KOPT-K1 (cell line): Measurements from ENCODE around the gene ALK.

Experiments
- H3K27ac ChIP-seq: fragments of 200-600 bp; sonication (generic); 2 replicates; pipeline ENCODE4 v1.5.1; 2016; ENCODE audit warnings: antibody characterized with exemption, mild to moderate bottlenecking, low read depth, low read length; ENCODE audit not compliant: poor library complexity, severe bottlenecking
- H3K36me3 ChIP-seq: fragments of 200-600 bp; sonication (generic); 2 replicates; pipeline ENCODE4 v1.5.1; 2017; ENCODE audit warnings: antibody characterized with exemption, mild to moderate bottlenecking, low read length, moderate library complexity; ENCODE audit not compliant: insufficient read depth
- H3K9me3 ChIP-seq: fragments of 200-600 bp; sonication (generic); 2 replicates; pipeline ENCODE4 v1.5.1; 2017; ENCODE audit warnings: antibody characterized with exemption, low read length, mild to moderate bottlenecking; ENCODE audit not compliant: insufficient read depth, poor library complexity, severe bottlenecking

Gene ALK

GRCh38 chr2:29613067-29613466 is 308.3 kb downstream of the ALK start:
- Histone ChIP-seq H3K27ac (no peak overlapping the region), H3K36me3 (no peaks in the 10 kb centered on the region), H3K9me3 (no peaks in the 10 kb centered on the region)

GRCh38 chr2:29612568-29612967 is 308.8 kb downstream of the ALK start:
- no peak overlapping the region for H3K27ac ChIP-seq
- no peaks in the 10 kb centered on the region for H3K9me3 ChIP-seq
- H3K36me3 ChIP-seq = no peaks in the 10 kb centered on the region

- Histone ChIP-seq H3K36me3 (no peaks in the 10 kb centered on the region), H3K27ac (no peak overlapping the region)
These were observed 309.5 kb downstream of the ALK start for GRCh38 chr2:29611850-29612249.

GRCh38 chr2:29611261-29611660 is 310.1 kb downstream of the ALK start:
- H3K9me3 ChIP-seq = no peaks in the 10 kb centered on the region
- no peaks in the 10 kb centered on the region for H3K36me3 ChIP-seq
- no peak overlapping the region for H3K27ac ChIP-seq

More at GRCh38 chr2:29611850-29612249, 309.5 kb downstream of the ALK start:
- H3K9me3 ChIP-seq = no peaks in the 10 kb centered on the region

- H3K27ac ChIP-seq = no peak overlapping the region
- H3K9me3 ChIP-seq = no peaks in the 10 kb centered on the region
- no peaks in the 10 kb centered on the region for H3K36me3 ChIP-seq
These were observed 310.8 kb downstream of the ALK start for GRCh38 chr2:29610569-29610968.

GRCh38 chr2:29607038-29607420 is 314.4 kb downstream of the ALK start:
- no peaks in the 10 kb centered on the region for H3K9me3 ChIP-seq
- no peak overlapping the region for H3K27ac ChIP-seq
- H3K36me3 ChIP-seq = no peaks in the 10 kb centered on the region

- Histone ChIP-seq H3K9me3 (no peaks in the 10 kb centered on the region), H3K36me3 (no peaks in the 10 kb centered on the region), H3K27ac (no peak overlapping the region)
These were observed 315.0 kb downstream of the ALK start for GRCh38 chr2:29606104-29607037.

- Histone ChIP-seq H3K36me3 (no peaks in the 10 kb centered on the region), H3K27ac (no peak overlapping the region), H3K9me3 (no peaks in the 10 kb centered on the region)
These were observed 318.0 kb downstream of the ALK start for GRCh38 chr2:29603341-29603740.

GRCh38 chr2:29601872-29602271 is 319.5 kb downstream of the ALK start:
- Histone ChIP-seq H3K9me3 (no peaks in the 10 kb centered on the region), H3K27ac (no peak overlapping the region), H3K36me3 (no peaks in the 10 kb centered on the region)

- no peaks in the 10 kb centered on the region for H3K36me3 ChIP-seq
- H3K27ac ChIP-seq = no peak overlapping the region
- H3K9me3 ChIP-seq = no peaks in the 10 kb centered on the region
These were observed 320.1 kb downstream of the ALK start for GRCh38 chr2:29601321-29601720.

GRCh38 chr2:29599946-29600345 is 321.4 kb downstream of the ALK start:
- Histone ChIP-seq H3K36me3 (no peaks in the 10 kb centered on the region), H3K27ac (no peak overlapping the region), H3K9me3 (no peaks in the 10 kb centered on the region)

GRCh38 chr2:29598978-29599377 is 322.4 kb downstream of the ALK start:
- Histone ChIP-seq H3K36me3 (no peaks in the 10 kb centered on the region), H3K9me3 (no peaks in the 10 kb centered on the region), H3K27ac (no peak overlapping the region)

GRCh38 chr2:29597035-29597434 is 324.4 kb downstream of the ALK start:
- Histone ChIP-seq H3K9me3 (no peaks in the 10 kb centered on the region), H3K27ac (no peak overlapping the region)

GRCh38 chr2:29596584-29596983 is 324.8 kb downstream of the ALK start:
- Histone ChIP-seq H3K9me3 (no peaks in the 10 kb centered on the region), H3K36me3 (no peaks in the 10 kb centered on the region)

More at GRCh38 chr2:29597035-29597434, 324.4 kb downstream of the ALK start:
- H3K36me3 ChIP-seq = no peaks in the 10 kb centered on the region

GRCh38 chr2:29591600-29591999 is 329.8 kb downstream of the ALK start:
- Histone ChIP-seq H3K27ac (no peak overlapping the region), H3K9me3 (no peaks in the 10 kb centered on the region), H3K36me3 (no peaks in the 10 kb centered on the region)

More at GRCh38 chr2:29596584-29596983, 324.8 kb downstream of the ALK start:
- no peak overlapping the region for H3K27ac ChIP-seq

- Histone ChIP-seq H3K36me3 (no peaks in the 10 kb centered on the region), H3K27ac (no peak overlapping the region), H3K9me3 (no peaks in the 10 kb centered on the region)
These were observed 331.2 kb downstream of the ALK start for GRCh38 chr2:29590211-29590610.
